K562 (cell line): ENCODE results near the gene DSTYK. TPM values are rescaled to one million over a fixed set of nuclear protein-coding genes. Genes with fewer than 3 reads are reported as not detected.

Experiments used
- CBX5 ChIP-seq: IDR thresholded peaks from 2 replicates; pipeline ENCODE4 v1.6.1; 2014; ENCODE audit warnings: low read depth, borderline replicate concordance
- CC2D1A ChIP-seq: fragments of 450-650 bp; IDR thresholded peaks from 2 replicates; pipeline ENCODE4 v1.6.1; 2017; ENCODE audit warnings: mild to moderate bottlenecking
- FOXJ2 ChIP-seq: fragments of 200-800 bp; sonication (Bioruptor generic); IDR thresholded peaks from 2 replicates; pipeline ENCODE4 v1.6.1; 2016; ENCODE audit warnings: missing genetic modification characterization, missing compliant biosample characterization
- MAFK ChIP-seq: IDR thresholded peaks from 2 replicates; pipeline ENCODE4 v1.6.1; 2011; ENCODE audit warnings: low read length, improper control_type of control experiment
- POLR2B ChIP-seq: fragments of 450-650 bp; IDR thresholded peaks from 2 replicates; pipeline ENCODE4 v1.6.1; 2018; ENCODE audit warnings: low read depth; ENCODE audit not compliant: partially characterized antibody
- RBM15 ChIP-seq: fragments of 200-400 bp; formaldehyde crosslinking; IDR thresholded peaks from 2 replicates; pipeline ENCODE4 v1.6.1; 2018; ENCODE audit warnings: mild to moderate bottlenecking, low read length, moderate library complexity; ENCODE audit not compliant: insufficient read depth
- SMARCC2 ChIP-seq: fragments of 450-650 bp; IDR thresholded peaks from 2 replicates; pipeline ENCODE4 v1.6.1; 2017; ENCODE audit warnings: antibody characterized with exemption, moderate library complexity, mild to moderate bottlenecking, low read depth
- ZNF12 ChIP-seq: sonication (generic); formaldehyde crosslinking; IDR thresholded peaks from 2 replicates; pipeline ENCODE4 v1.4.0; 2020; ENCODE audit warnings: mild to moderate bottlenecking, missing genetic modification reagents
- ZNF583 ChIP-seq: fragments of 250-450 bp; sonication (Bioruptor Pico); IDR thresholded peaks from 2 replicates; pipeline ENCODE4 v1.4.0; 2020
- polyA plus RNA-seq, 8 experiments: library from polyadenylated mRNA; depleted of rRNA in 4 of 8; stranded (reverse) in 5 of 8; unstranded in 3 of 8; fragments of >200 nt; fragmentation: Nextera tagmentation in 2 of 8; fragmentation: Illumina TruSeq in 1 of 8; extraction: Ambion mirVana in 2 of 8; extraction: Trizol in 1 of 8; gene quantifications; 2 replicates each; pipeline versions ENCODE4 v1.2.1 to v1.2.3, GENCODE V29; 2011 to 2014; ENCODE audit warnings: inconsistent platforms in 1 of 8, missing spikeins in 1 of 8
- total RNA-seq, 7 experiments: library from RNA; depleted of rRNA in 6 of 7; stranded (reverse); fragments of >200 nt in 6 of 7; fragmentation: Illumina TruSeq in 2 of 7; extraction: Trizol in 2 of 7; gene quantifications; 2 replicates each; pipeline versions ENCODE4 v1.2.1 to v1.2.3, GENCODE V29; 2011 to 2021; ENCODE audit warnings: low replicate concordance in 1 of 7
- TF ChIP-seq, protein P1 (sequence below): fragments of 450-650 bp; IDR thresholded peaks from 2 replicates; pipeline ENCODE4 v1.6.1; 2017; ENCODE audit warnings: antibody characterized with exemption
- TF ChIP-seq, protein P2 (sequence below): fragments of 450-650 bp; IDR thresholded peaks from 2 replicates; pipeline ENCODE4 v1.6.1; 2016; ENCODE audit warnings: mild to moderate bottlenecking, moderate library complexity
- TF ChIP-seq, protein P3 (sequence below), 3 experiments: fragments of 200-800 bp in 1 of 3; fragments of 250-450 bp in 1 of 3; fragments of 450-650 bp in 1 of 3; sonication (Bioruptor Pico) in 1 of 3; sonication (Bioruptor generic) in 1 of 3; formaldehyde crosslinking in 1 of 3; IDR thresholded peaks; 2 replicates each; pipeline versions ENCODE4 v1.6.1 to v1.8.0; 2016 to 2022; ENCODE audit warnings: mild to moderate bottlenecking in 2 of 3, missing genetic modification characterization in 2 of 3, missing compliant biosample characterization in 1 of 3, moderate library complexity in 1 of 3

Gene DSTYK
- total and polyA plus RNA-seq, 9 of the 15 experiments (the other 6 are each of a cell fraction or from before 2014, with no cell fraction given) = 4.2 to 7.1 (median 6.2) TPM

DNA sequence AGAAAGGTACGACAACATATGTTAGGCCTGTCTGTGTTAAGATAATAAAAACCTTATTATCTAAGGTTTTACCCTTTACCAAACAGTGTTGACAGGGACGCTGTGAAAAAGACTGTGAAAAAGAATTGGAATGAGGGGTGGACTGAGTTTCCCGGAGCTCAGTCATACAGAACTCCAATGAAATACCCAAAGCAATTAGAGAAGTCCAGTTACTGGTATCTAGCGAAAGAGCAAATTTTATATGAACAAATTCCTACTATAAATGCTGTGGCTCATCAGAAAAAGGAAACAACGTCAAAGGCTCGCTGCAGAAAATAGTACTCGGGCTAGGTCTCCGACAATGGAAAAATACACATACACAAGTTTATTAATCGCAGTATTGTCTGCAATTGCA is 89.0 kb downstream of the DSTYK start (continued):
- TF ChIP-seq ZNF12 (no peak), ZNF583 (CRISPR knock-in tag) (no peak), SMARCC2 (peak; percentile 45; the same call in 1 of the 2 replicates), MAFK (no peak), FOXJ2 (tag) (no peak), CBX5 (no peak), RBM15 (no peak), CC2D1A (no peak), POLR2B (peak; percentile 6)
- TF ChIP-seq, protein P1, sequence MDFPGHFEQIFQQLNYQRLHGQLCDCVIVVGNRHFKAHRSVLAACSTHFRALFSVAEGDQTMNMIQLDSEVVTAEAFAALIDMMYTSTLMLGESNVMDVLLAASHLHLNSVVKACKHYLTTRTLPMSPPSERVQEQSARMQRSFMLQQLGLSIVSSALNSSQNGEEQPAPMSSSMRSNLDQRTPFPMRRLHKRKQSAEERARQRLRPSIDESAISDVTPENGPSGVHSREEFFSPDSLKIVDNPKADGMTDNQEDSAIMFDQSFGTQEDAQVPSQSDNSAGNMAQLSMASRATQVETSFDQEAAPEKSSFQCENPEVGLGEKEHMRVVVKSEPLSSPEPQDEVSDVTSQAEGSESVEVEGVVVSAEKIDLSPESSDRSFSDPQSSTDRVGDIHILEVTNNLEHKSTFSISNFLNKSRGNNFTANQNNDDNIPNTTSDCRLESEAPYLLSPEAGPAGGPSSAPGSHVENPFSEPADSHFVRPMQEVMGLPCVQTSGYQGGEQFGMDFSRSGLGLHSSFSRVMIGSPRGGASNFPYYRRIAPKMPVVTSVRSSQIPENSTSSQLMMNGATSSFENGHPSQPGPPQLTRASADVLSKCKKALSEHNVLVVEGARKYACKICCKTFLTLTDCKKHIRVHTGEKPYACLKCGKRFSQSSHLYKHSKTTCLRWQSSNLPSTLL = no peak
- TF ChIP-seq, protein P2, sequence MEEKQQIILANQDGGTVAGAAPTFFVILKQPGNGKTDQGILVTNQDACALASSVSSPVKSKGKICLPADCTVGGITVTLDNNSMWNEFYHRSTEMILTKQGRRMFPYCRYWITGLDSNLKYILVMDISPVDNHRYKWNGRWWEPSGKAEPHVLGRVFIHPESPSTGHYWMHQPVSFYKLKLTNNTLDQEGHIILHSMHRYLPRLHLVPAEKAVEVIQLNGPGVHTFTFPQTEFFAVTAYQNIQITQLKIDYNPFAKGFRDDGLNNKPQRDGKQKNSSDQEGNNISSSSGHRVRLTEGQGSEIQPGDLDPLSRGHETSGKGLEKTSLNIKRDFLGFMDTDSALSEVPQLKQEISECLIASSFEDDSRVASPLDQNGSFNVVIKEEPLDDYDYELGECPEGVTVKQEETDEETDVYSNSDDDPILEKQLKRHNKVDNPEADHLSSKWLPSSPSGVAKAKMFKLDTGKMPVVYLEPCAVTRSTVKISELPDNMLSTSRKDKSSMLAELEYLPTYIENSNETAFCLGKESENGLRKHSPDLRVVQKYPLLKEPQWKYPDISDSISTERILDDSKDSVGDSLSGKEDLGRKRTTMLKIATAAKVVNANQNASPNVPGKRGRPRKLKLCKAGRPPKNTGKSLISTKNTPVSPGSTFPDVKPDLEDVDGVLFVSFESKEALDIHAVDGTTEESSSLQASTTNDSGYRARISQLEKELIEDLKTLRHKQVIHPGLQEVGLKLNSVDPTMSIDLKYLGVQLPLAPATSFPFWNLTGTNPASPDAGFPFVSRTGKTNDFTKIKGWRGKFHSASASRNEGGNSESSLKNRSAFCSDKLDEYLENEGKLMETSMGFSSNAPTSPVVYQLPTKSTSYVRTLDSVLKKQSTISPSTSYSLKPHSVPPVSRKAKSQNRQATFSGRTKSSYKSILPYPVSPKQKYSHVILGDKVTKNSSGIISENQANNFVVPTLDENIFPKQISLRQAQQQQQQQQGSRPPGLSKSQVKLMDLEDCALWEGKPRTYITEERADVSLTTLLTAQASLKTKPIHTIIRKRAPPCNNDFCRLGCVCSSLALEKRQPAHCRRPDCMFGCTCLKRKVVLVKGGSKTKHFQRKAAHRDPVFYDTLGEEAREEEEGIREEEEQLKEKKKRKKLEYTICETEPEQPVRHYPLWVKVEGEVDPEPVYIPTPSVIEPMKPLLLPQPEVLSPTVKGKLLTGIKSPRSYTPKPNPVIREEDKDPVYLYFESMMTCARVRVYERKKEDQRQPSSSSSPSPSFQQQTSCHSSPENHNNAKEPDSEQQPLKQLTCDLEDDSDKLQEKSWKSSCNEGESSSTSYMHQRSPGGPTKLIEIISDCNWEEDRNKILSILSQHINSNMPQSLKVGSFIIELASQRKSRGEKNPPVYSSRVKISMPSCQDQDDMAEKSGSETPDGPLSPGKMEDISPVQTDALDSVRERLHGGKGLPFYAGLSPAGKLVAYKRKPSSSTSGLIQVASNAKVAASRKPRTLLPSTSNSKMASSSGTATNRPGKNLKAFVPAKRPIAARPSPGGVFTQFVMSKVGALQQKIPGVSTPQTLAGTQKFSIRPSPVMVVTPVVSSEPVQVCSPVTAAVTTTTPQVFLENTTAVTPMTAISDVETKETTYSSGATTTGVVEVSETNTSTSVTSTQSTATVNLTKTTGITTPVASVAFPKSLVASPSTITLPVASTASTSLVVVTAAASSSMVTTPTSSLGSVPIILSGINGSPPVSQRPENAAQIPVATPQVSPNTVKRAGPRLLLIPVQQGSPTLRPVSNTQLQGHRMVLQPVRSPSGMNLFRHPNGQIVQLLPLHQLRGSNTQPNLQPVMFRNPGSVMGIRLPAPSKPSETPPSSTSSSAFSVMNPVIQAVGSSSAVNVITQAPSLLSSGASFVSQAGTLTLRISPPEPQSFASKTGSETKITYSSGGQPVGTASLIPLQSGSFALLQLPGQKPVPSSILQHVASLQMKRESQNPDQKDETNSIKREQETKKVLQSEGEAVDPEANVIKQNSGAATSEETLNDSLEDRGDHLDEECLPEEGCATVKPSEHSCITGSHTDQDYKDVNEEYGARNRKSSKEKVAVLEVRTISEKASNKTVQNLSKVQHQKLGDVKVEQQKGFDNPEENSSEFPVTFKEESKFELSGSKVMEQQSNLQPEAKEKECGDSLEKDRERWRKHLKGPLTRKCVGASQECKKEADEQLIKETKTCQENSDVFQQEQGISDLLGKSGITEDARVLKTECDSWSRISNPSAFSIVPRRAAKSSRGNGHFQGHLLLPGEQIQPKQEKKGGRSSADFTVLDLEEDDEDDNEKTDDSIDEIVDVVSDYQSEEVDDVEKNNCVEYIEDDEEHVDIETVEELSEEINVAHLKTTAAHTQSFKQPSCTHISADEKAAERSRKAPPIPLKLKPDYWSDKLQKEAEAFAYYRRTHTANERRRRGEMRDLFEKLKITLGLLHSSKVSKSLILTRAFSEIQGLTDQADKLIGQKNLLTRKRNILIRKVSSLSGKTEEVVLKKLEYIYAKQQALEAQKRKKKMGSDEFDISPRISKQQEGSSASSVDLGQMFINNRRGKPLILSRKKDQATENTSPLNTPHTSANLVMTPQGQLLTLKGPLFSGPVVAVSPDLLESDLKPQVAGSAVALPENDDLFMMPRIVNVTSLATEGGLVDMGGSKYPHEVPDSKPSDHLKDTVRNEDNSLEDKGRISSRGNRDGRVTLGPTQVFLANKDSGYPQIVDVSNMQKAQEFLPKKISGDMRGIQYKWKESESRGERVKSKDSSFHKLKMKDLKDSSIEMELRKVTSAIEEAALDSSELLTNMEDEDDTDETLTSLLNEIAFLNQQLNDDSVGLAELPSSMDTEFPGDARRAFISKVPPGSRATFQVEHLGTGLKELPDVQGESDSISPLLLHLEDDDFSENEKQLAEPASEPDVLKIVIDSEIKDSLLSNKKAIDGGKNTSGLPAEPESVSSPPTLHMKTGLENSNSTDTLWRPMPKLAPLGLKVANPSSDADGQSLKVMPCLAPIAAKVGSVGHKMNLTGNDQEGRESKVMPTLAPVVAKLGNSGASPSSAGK = no peak; the same call in 1 of the 2 replicates
- TF ChIP-seq, protein P3, sequence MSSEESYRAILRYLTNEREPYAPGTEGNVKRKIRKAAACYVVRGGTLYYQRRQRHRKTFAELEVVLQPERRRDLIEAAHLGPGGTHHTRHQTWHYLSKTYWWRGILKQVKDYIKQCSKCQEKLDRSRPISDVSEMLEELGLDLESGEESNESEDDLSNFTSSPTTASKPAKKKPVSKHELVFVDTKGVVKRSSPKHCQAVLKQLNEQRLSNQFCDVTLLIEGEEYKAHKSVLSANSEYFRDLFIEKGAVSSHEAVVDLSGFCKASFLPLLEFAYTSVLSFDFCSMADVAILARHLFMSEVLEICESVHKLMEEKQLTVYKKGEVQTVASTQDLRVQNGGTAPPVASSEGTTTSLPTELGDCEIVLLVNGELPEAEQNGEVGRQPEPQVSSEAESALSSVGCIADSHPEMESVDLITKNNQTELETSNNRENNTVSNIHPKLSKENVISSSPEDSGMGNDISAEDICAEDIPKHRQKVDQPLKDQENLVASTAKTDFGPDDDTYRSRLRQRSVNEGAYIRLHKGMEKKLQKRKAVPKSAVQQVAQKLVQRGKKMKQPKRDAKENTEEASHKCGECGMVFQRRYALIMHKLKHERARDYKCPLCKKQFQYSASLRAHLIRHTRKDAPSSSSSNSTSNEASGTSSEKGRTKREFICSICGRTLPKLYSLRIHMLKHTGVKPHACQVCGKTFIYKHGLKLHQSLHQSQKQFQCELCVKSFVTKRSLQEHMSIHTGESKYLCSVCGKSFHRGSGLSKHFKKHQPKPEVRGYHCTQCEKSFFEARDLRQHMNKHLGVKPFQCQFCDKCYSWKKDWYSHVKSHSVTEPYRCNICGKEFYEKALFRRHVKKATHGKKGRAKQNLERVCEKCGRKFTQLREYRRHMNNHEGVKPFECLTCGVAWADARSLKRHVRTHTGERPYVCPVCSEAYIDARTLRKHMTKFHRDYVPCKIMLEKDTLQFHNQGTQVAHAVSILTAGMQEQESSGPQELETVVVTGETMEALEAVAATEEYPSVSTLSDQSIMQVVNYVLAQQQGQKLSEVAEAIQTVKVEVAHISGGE (CRISPR knock-in tag; IDR thresholded peaks at IDR 0.05) = peak in 1 of 3 experiments; percentile 97; a peak in 2 of 6 replicates
